GM23338 (cell line): Measurements from ENCODE around the gene ZNF711. TPM values are rescaled to one million over a fixed set of nuclear protein-coding genes. Genes with fewer than 3 reads are reported as not detected.
"Not testable (repeated sequence)": the region's sequence is repeated elsewhere in the genome, so short reads cannot be mapped to it uniquely, and the experiment has no call there.

Experiments
- ATAC-seq: fragments of 200-7000 bp; cut with Tn5 transposase; 3 replicates; pipeline ENCODE4 v1.9.1; 2020
- DNase-seq: peaks from one replicate; pipeline ENCODE4 v3.0.0-alpha.2; 2015; ENCODE audit warnings: low spot score
- H2AFZ ChIP-seq: fragments of 200-600 bp; sonication (generic); 2 replicates; pipeline ENCODE4 v1.8.0; 2016; ENCODE audit warnings: antibody characterized with exemption, mild to moderate bottlenecking, moderate library complexity
- H3F3A ChIP-seq: fragments of 200-600 bp; sonication (generic); replicated peaks from 2 replicates; pipeline ENCODE4 v1.8.0; 2017; ENCODE audit warnings: antibody characterized with exemption, mixed run types, low read depth
- H3K27ac ChIP-seq: fragments of 200-600 bp; sonication (generic); 2 replicates; pipeline ENCODE4 v1.6.1; 2016; ENCODE audit warnings: low read depth
- H3K27me3 ChIP-seq: fragments of 200-600 bp; sonication (generic); 2 replicates; pipeline ENCODE4 v1.8.0; 2016; ENCODE audit warnings: mild to moderate bottlenecking, mixed run types, moderate library complexity; ENCODE audit not compliant: insufficient read depth
- H3K36me3 ChIP-seq: fragments of 200-600 bp; sonication (generic); 2 replicates; pipeline ENCODE4 v1.8.0; 2016; ENCODE audit warnings: mild to moderate bottlenecking; ENCODE audit not compliant: insufficient read depth
- H3K4me1 ChIP-seq: fragments of 200-600 bp; sonication (generic); 2 replicates; pipeline ENCODE4 v1.8.0; 2016; ENCODE audit warnings: mild to moderate bottlenecking, moderate library complexity; ENCODE audit not compliant: insufficient read depth
- H3K4me2 ChIP-seq: fragments of 200-600 bp; sonication (generic); 2 replicates; pipeline ENCODE4 v1.7.1; 2017; ENCODE audit warnings: mixed run types
- H3K4me3 ChIP-seq: fragments of 200-600 bp; sonication (generic); 2 replicates; pipeline ENCODE4 v1.6.1; 2016; ENCODE audit warnings: mixed run types
- H3K79me2 ChIP-seq: fragments of 200-600 bp; sonication (generic); replicated peaks from 2 replicates; pipeline ENCODE4 v1.8.0; 2017; ENCODE audit warnings: mild to moderate bottlenecking; ENCODE audit not compliant: insufficient read depth
- H3K9me2 ChIP-seq: fragments of 200-600 bp; sonication (generic); 2 replicates; pipeline ENCODE4 v1.8.0; 2017; ENCODE audit not compliant: insufficient read depth
- H4K20me1 ChIP-seq: fragments of 200-600 bp; sonication (generic); replicated peaks from 2 replicates; pipeline ENCODE4 v1.8.0; 2017; ENCODE audit warnings: mild to moderate bottlenecking; ENCODE audit not compliant: insufficient read depth
- H3K27ac Mint-ChIP-seq: 2 replicates; pipeline ENCODE4 v1.8.0; 2020; ENCODE audit warnings: inconsistent platforms, mild to moderate bottlenecking, moderate library complexity, mixed read lengths
- H3K27me3 Mint-ChIP-seq: 3 replicates; pipeline ENCODE4 v1.8.0; 2022; ENCODE audit warnings: low read depth, mild to moderate bottlenecking, moderate library complexity, mixed read lengths, inconsistent platforms; ENCODE audit not compliant: insufficient read depth, poor library complexity
- H3K36me3 Mint-ChIP-seq: 3 replicates; pipeline ENCODE4 v1.8.0; 2021; ENCODE audit warnings: low read depth, mild to moderate bottlenecking, inconsistent platforms, moderate library complexity, mixed read lengths
- H3K4me1 Mint-ChIP-seq: 3 replicates; pipeline ENCODE4 v1.8.0; 2020; ENCODE audit warnings: mild to moderate bottlenecking, inconsistent platforms, mixed read lengths
- H3K4me3 Mint-ChIP-seq: 3 replicates; pipeline ENCODE4 v1.8.0; 2021; ENCODE audit warnings: moderate library complexity, mild to moderate bottlenecking, inconsistent platforms, mixed read lengths
- H3K9me3 Mint-ChIP-seq: 3 replicates; pipeline ENCODE4 v1.8.0; 2020; ENCODE audit warnings: moderate library complexity, mild to moderate bottlenecking, inconsistent platforms, mixed read lengths
- EZH2phosphoT487 ChIP-seq: fragments of 200-600 bp; sonication (generic); IDR thresholded peaks from one replicate; pipeline ENCODE4 v1.8.1; 2018; ENCODE audit warnings: antibody characterized with exemption; ENCODE audit not compliant: unreplicated experiment
- JUNB ChIP-seq: IDR thresholded peaks from one replicate; pipeline ENCODE4 v1.6.1; 2016; ENCODE audit warnings: antibody characterized with exemption; ENCODE audit not compliant: unreplicated experiment
- POLR2AphosphoS5 ChIP-seq: IDR thresholded peaks from 2 replicates; pipeline ENCODE4 v1.6.1; 2016; ENCODE audit warnings: antibody characterized with exemption, low read depth
- ZNF114 ChIP-seq: fragments of 250-450 bp; sonication (Bioruptor Pico); IDR thresholded peaks from 2 replicates; pipeline ENCODE4 v1.5.0; 2020; ENCODE audit warnings: mild to moderate bottlenecking, moderate library complexity
- polyA plus RNA-seq: library from polyadenylated mRNA; unstranded; fragments of >200 nt; fragmentation: Nextera tagmentation; extraction: Ambion mirVana; gene quantifications from 2 replicates; pipeline ENCODE4 v1.2.1, GENCODE V29; 2016
- total RNA-seq: library from RNA; depleted of rRNA; stranded (reverse); fragments of >200 nt; shearing (Covaris generic); gene quantifications from 2 replicates; pipeline ENCODE4 v1.2.3, GENCODE V29; 2014
- TF ChIP-seq, protein P1 (sequence below): fragments of 250-450 bp; sonication (Bioruptor Pico); IDR thresholded peaks from 2 replicates; pipeline ENCODE4 v1.5.0; 2020; ENCODE audit warnings: mild to moderate bottlenecking, moderate library complexity
- TF ChIP-seq, protein P2 (sequence below), 2 experiments: fragments of 200-600 bp in 1 of 2; sonication (generic) in 1 of 2; conservative IDR thresholded peaks; 2 replicates each; pipeline versions ENCODE4 v1.5.1 to v1.6.1; 2016 to 2017; ENCODE audit warnings: antibody characterized with exemption in 2 of 2, low read depth in 2 of 2, mild to moderate bottlenecking in 2 of 2, moderate library complexity in 1 of 2

ZNF711 gene
- total and polyA plus RNA-seq, 2 experiments from 2014 or later, result 12.2 to 20.0 TPM

- TF ChIP-seq, protein P1, sequence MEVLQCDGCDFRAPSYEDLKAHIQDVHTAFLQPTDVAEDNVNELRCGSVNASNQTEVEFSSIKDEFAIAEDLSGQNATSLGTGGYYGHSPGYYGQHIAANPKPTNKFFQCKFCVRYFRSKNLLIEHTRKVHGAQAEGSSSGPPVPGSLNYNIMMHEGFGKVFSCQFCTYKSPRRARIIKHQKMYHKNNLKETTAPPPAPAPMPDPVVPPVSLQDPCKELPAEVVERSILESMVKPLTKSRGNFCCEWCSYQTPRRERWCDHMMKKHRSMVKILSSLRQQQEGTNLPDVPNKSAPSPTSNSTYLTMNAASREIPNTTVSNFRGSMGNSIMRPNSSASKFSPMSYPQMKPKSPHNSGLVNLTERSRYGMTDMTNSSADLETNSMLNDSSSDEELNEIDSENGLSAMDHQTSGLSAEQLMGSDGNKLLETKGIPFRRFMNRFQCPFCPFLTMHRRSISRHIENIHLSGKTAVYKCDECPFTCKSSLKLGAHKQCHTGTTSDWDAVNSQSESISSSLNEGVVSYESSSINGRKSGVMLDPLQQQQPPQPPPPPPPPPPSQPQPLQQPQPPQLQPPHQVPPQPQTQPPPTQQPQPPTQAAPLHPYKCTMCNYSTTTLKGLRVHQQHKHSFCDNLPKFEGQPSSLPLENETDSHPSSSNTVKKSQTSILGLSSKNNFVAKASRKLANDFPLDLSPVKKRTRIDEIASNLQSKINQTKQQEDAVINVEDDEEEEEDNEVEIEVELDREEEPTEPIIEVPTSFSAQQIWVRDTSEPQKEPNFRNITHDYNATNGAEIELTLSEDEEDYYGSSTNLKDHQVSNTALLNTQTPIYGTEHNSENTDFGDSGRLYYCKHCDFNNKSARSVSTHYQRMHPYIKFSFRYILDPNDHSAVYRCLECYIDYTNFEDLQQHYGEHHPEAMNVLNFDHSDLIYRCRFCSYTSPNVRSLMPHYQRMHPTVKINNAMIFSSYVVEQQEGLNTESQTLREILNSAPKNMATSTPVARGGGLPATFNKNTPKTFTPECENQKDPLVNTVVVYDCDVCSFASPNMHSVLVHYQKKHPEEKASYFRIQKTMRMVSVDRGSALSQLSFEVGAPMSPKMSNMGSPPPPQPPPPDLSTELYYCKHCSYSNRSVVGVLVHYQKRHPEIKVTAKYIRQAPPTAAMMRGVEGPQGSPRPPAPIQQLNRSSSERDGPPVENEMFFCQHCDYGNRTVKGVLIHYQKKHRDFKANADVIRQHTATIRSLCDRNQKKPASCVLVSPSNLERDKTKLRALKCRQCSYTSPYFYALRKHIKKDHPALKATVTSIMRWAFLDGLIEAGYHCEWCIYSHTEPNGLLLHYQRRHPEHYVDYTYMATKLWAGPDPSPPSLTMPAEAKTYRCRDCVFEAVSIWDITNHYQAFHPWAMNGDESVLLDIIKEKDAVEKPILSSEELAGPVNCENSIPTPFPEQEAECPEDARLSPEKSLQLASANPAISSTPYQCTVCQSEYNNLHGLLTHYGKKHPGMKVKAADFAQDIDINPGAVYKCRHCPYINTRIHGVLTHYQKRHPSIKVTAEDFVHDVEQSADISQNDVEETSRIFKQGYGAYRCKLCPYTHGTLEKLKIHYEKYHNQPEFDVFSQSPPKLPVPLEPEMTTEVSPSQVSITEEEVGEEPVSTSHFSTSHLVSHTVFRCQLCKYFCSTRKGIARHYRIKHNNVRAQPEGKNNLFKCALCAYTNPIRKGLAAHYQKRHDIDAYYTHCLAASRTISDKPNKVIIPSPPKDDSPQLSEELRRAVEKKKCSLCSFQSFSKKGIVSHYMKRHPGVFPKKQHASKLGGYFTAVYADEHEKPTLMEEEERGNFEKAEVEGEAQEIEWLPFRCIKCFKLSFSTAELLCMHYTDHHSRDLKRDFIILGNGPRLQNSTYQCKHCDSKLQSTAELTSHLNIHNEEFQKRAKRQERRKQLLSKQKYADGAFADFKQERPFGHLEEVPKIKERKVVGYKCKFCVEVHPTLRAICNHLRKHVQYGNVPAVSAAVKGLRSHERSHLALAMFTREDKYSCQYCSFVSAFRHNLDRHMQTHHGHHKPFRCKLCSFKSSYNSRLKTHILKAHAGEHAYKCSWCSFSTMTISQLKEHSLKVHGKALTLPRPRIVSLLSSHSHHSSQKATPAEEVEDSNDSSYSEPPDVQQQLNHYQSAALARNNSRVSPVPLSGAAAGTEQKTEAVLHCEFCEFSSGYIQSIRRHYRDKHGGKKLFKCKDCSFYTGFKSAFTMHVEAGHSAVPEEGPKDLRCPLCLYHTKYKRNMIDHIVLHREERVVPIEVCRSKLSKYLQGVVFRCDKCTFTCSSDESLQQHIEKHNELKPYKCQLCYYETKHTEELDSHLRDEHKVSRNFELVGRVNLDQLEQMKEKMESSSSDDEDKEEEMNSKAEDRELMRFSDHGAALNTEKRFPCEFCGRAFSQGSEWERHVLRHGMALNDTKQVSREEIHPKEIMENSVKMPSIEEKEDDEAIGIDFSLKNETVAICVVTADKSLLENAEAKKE, result no peak
- TF ChIP-seq EZH2phosphoT487 (no peak), ZNF114 (CRISPR knock-in tag) (no peak), POLR2AphosphoS5 (no peak), JUNB (no peak)
- TF ChIP-seq, protein P2, sequence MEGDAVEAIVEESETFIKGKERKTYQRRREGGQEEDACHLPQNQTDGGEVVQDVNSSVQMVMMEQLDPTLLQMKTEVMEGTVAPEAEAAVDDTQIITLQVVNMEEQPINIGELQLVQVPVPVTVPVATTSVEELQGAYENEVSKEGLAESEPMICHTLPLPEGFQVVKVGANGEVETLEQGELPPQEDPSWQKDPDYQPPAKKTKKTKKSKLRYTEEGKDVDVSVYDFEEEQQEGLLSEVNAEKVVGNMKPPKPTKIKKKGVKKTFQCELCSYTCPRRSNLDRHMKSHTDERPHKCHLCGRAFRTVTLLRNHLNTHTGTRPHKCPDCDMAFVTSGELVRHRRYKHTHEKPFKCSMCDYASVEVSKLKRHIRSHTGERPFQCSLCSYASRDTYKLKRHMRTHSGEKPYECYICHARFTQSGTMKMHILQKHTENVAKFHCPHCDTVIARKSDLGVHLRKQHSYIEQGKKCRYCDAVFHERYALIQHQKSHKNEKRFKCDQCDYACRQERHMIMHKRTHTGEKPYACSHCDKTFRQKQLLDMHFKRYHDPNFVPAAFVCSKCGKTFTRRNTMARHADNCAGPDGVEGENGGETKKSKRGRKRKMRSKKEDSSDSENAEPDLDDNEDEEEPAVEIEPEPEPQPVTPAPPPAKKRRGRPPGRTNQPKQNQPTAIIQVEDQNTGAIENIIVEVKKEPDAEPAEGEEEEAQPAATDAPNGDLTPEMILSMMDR (conservative IDR thresholded peaks at IDR 0.05; ENCODE audit: low read depth in 2 of 2), result no peak
Measured at GRCh38 chrX:85244450-85245211, 840 bp downstream of the ZNF711 start (continued).

DNA sequence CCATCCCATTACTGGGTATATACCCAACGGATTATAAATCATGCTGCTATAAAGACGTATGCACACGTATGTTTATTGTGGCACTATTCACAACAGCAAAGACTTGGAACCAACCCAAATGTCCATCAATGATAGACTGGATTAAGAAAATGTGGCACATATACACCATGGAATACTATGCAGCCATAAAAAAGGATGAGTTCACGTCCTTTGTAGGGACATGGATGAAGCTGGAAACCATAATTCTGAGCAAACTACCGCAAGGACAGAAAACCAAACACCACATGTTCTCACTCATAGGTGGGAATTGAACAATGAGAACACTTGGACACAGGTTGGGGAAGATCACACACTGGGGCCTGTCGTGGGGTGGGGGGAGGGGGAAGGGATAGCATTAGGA, 41.5 kb downstream of the ZNF711 start:
- not testable (repeated sequence) for H3K27me3 Mint-ChIP-seq, H3K4me1 Mint-ChIP-seq, H3K4me2 ChIP-seq, H3K27ac ChIP-seq, H3K27me3 ChIP-seq, ATAC-seq, H2AFZ ChIP-seq, H3K4me3 ChIP-seq, H3K9me3 Mint-ChIP-seq, H4K20me1 ChIP-seq, H3K36me3 ChIP-seq, H3K4me3 Mint-ChIP-seq, H3K27ac Mint-ChIP-seq, H3K36me3 Mint-ChIP-seq, H3K79me2 ChIP-seq, H3K4me1 ChIP-seq, H3F3A ChIP-seq, DNase-seq, H3K9me2 ChIP-seq
